ENCODE results near the gene ANKZF1.
"Not testable (repeated sequence)": the region's sequence is repeated elsewhere in the genome, so short reads cannot be mapped to it uniquely, and the experiment has no call there.

The ANKZF1 gene

DNA sequence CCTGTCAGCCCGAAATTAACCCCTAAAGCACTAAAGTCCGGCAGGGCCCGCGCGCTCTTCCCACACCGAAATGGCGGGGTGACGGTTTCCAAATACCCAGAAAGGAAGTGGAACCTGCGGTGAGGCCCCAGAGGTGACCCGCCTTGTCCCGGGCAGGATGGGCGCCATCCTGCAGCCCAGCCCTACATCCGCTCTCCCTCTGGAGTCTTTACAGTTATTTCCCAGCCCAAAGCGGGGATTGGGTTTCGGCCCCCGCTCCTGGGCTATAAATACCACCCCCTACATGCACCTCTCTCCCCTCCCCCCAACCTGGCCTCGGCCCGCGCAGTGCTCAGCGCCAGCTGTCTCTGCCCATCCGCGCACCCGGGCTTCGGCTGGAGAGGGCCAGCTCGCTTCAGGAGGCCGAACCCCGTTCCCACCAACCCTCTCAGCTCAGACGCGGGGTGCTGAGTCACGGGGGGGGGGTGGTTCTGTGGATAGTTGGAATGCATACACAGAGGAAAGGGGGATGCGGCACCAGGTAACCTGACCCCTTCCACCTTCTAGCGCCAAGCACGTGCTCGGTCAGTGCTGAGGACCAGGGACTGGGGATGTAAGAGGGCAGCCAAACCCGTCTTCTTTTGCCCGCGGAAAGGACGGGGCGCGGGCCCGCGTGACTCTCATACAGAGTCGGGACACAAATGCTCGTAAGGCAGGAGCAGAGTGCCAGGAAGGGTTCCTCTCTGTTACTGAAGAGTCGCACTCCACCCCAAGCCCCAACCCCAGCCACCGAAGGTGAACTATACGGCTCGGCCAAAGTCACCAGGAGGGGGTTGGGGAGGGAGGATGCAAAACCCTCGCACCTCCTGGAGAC is 23.5 kb downstream of the ANKZF1 start, which contains the start of gene TUBA4B:
TUBA4B (plus strand) TSS at position 344 of the 853 bp plus-strand sequence; CDS start at position 509, 165 bp downstream.
- DNase-seq (ENCODE audit: low read depth in 2 of 2, low spot score in 1 of 2), result peak in 1 of 2 donors; percentile 12

DNA sequence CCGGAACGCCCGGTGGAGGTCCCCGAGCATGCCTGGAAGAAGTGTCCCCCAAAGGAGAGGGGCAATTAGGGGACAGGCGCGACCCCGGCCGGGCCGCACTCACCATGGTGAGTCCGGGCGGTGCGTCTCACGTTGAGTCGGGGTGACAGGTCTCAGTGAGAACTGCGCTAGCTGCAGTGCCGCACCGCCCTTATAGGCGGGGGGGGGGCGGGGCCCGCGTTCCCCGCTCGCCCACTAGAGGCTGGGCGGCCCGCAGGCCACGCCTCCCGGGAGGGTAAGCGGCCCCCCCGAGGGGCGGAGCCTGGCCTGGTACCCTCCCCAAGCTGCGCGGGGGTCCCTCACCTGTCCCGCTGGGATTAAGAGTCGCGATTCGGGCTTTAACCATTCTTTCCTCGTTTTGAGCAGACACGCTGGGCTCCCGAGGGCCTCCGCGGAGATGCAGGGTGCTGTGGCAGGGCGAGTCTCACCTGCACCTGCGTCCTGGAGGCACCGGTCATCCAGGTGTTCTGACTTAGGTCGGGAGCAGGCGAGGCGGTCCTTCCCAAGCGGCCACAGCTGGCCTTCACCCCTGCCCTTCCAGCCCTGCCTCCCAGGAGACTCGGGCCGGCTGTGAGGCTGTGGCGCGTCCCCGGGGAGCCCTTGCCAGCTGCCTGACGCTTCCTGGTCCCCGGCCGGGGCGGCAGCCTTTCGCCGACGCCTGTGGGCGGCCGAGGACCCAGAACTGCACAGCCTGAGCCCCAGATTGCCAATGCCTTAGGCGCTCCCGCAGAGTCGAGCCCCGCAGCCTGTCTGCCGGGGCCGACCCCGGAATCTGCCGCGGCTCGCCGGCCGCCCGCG is 24.4 kb downstream of the ANKZF1 start, which contains the start of gene TUBA4A:
TUBA4A (minus strand) TSS at position 166 of the 837 bp plus-strand sequence; CDS start at position 106, 60 bp downstream.
- DNase-seq (ENCODE audit: low read depth in 2 of 2, low spot score in 1 of 2), result peak; percentile 76 to 87

DNA sequence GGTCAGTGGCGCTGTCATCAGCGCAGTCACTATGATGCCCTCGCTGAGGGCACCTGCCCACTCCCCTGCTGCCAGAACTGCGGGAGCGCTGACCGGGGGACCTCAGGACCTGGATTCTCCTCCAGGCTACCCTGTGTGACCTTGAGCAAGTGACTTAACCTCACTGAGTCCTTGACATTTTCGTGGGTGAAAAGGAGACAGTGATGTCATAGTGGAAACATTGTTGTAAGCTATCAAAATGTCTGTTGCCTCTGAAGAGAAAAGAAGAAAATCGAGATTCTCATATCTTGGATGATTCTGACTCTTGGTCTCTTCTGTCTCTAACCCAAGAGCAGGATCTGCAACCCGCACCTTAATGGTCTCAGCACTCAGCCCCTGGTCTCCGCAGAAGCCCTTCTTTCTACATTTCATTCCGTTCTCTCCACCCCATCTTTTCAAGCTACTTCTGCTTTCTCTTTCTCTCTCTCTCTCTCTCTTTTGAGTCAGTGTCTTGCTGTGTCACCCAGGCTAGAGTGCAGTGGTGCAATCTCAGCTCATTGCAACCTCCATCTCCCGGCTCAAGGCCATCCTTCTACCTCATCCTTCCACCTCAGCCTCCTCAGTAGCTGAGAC is 25.1 kb downstream of the ANKZF1 start:
- DNase-seq (ENCODE audit: low read depth in 2 of 2, low spot score in 1 of 2), result no peak

DNA sequence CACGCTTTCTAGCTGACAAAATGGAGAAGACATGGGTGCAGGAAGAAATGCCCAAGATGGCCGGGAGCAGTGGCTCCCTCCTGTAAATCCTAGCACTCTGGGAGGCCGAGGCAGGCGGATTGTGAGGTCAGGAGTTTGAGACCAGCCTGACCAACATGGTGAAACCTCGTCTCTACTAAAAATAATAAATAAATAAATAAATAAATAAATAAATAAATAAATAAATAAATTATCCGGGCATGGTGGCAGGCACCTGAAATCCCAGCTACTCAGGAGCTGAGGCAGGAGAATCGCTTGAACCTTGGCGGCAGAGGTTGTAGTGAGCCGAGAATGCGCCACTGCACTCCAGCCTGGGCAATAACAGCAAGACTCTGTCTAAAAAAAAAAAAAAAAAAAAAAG is 29.3 kb downstream of the ANKZF1 start:
- not testable (repeated sequence) for DNase-seq (ENCODE audit: low read depth in 2 of 2, low spot score in 1 of 2)

DNA sequence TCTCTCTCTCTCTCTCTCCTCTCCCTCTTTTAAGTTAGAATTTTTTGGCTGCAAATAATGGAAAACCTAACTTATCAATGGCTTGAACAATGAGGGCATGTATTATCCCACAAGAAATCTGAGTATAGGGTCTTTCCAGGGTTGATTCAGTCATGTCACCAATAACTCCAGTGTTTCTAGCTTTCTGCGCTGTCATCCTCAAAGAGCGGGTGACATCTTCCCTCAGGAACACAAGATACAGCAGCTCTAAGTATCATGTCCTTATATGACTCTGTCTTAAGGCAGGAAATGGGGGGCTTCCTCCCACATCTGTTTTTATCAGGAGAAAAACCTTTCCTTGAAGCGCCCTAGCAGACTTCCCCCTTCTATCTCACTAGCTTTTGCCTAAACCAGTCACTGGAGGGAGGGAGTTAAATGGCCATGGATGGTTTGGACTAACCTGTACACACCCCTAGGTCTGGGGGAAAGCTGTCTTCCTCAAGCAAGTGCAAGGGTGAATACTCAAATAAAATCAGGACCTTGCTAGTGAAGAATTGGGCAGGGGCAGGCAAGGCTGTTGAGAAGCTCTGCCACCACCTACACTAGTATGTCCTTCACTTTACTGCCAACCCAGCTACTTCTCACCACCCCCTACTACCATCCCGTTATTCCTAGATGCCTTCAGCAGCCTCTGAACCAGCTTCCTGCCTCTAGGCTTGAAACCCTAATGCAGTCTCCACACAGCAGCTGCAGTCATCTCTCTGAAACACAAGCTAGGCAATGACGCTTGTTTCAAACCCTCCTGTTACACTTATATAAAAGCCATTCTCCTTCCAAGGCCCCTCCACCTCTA is 31.6 kb downstream of the ANKZF1 start:
- no peak for DNase-seq (ENCODE audit: low read depth in 2 of 2, low spot score in 1 of 2)

DNA sequence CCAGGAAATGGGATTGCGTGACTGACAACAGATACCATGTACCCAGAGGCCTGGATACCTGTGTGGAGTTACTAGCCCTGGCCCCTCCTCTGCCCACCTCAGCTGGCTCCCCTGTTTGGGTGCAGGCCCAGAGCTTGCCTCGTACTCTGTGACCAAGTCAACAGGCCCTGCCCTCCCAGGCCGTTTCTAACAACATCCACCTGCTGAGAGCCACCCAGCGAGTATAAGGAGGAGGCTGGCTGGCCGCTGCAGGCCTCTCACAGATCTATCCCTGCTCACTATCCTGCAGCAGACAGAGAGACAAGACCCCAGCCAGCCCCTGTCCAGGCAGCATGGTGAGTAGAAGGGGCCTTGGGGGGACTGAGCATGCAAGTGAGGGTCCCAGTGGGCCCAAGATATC is 36.6 kb downstream of the ANKZF1 start:
- DNase-seq (ENCODE audit: low read depth in 2 of 2, low spot score in 1 of 2), result no peak

DNA sequence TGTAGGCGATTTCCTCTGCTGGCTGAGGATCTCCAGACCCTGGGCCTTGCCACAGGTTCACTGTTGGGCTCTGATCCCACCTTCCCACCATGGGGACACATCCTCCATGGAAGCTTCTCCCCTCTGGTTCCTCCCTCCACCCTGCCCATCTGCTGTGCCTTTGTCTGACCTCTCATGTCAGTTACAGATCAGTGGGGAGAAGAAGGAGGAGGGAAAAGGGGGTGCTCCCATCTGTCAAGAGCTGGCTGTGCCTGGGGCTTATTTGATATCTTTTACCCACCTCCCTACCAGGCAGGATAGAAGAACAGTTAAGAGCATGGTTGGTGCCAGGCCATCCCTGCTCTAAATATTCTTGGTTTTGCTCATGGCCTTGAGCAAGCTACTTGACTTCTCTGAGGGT is 37.3 kb downstream of the ANKZF1 start:
- DNase-seq (ENCODE audit: low read depth in 2 of 2, low spot score in 1 of 2), result no peak

DNA sequence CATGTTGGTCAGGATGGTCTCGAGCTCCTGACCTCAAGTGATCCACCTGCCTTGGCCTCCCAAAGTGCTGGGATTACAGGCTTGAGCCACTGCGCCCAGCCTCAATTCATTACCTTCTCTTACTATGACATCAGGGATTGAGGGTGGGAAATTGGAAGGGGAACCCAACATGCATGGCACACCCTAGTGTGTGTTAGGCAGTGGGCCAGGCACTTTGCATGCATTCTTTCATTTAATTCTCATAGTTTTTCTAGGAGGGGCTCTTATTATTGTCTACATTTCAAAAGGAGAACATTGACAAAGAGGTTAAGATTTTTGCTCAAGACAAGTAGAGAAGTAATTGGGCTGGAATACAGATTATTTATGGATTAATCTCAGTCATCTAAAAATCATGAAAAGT is 38.7 kb downstream of the ANKZF1 start:
- DNase-seq (ENCODE audit: low read depth in 2 of 2, low spot score in 1 of 2), result no peak

DNA sequence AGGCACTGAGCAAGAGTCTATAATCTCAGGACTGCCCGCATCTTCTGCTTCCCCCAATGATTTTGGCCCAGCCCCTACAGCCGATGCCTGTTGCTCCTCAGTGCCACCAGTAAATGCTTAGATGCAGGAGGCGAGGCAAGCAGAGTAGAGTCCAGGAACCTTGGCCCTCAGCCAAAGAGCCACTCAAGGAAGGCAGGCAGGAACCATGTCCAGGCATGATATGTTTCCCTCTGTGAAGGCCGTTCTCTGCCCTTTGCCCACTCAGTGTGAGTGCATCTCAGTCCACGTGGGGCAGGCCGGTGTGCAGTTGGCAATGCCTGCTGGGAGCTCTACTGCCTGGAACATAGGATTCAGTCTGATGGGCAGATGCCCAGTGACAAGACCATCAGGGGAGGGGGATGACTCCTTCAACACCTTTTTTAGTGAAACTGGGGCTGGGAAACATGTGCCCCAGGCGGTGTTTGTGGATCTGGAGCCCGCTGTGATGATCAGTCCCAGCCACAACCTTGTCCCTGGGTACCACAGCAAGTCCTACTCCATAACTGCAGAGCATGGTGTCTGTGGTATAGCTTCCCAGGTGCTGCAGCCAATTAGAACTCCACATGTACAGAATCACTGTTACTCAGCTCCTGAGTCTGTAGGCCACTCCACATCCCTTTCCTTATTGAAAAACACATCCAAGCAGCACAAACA is 39.9 kb downstream of the ANKZF1 start:
- DNase-seq (ENCODE audit: low read depth in 2 of 2, low spot score in 1 of 2), result no peak

DNA sequence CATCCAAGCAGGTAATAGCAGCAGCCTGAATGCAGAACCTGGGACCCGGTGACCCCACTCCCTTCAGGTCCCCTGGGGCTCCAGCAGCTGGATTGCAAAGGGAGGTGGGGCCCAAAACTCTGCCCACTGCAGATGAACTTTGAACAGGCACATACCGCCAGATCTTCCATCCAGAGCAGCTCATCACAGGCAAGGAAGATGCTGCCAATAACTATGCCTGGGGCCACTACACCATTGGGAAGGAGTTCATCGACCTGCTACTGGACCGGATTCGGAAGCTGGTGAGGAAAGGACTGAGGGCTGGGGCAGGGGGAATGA is 40.4 kb downstream of the ANKZF1 start:
- no peak for DNase-seq (ENCODE audit: low read depth in 2 of 2, low spot score in 1 of 2)

DNA sequence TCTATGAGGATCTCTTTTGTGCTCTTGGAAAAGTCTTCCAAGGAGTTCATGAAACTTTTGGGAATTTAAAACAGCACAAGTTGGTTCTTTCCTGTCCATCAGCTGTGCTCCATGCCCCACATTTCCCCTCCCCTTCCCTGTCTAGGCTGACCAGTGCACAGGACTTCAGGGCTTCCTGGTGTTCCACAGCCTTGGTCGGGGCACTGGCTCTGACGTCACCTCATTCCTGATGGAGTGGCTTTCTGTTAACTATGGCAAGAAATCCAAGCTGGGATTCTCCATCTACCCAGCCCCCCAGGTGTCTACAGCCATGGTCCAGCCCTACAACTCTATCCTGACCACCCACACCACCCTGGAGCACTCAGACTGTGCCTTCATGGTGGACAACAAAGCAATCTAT is 41.4 kb downstream of the ANKZF1 start:
- no peak for DNase-seq (ENCODE audit: low read depth in 2 of 2, low spot score in 1 of 2)

DNA sequence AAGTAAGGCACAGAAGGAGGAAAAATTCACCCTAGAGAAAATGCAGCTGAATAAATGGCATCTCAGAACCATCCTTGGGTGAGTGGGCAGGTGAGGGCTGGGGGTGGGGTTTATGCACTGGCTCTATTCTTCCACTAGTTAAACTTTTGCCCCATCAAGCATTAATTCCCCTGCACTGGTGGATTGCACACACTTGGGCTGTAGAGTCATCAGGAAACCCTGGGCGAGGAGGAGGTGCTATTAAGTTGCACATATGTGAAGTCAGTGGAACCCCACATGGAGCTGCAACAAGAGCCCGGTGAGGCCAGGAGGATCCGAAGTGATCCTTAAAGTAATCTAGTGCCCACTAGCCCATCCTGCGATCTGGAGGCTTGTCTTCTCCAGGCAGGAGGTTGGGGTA is 42.8 kb downstream of the ANKZF1 start:
- no peak for DNase-seq (ENCODE audit: low read depth in 2 of 2, low spot score in 1 of 2)

DNA sequence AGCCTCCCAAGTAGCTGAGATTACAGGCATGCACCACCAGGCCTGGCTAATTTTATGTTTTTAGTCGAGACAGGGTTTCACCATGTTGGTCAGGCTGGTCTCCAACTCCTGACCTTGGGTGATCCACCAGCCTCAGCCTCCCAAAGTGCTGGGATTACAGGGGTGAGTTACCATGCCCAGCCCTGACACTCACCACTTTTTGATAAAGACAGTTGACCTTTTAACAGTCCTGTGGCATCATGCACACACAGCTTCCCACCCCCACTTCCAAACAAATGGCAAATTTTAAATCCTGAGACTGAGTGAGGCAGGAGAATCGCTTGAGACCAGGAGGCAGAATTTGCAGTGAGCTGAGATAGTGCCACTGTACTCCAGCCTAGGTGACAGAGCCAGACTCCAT is 43.4 kb downstream of the ANKZF1 start:
- no peak for DNase-seq (ENCODE audit: low read depth in 2 of 2, low spot score in 1 of 2)

DNA sequence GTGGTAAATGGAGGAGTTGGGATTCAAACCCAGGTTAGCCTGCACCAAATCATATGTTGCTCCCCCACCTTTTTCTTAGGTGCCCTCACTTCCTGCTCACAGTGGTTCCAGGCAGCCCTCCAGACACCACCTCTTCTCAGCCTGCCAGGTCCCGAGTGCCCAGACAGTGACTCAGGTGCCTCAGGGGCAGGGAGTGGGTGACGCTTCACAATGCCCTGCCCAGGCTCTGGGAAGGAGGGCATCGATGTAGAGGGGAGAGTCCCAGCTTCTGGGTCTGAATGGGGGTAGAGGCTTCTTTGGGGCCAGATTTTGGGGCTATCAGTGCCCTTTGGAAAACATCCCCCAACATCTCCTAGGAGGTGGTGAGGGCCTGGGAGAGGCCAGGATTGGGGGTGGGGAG is 44.3 kb downstream of the ANKZF1 start:
- no peak for DNase-seq (ENCODE audit: low read depth in 2 of 2, low spot score in 1 of 2)

DNA sequence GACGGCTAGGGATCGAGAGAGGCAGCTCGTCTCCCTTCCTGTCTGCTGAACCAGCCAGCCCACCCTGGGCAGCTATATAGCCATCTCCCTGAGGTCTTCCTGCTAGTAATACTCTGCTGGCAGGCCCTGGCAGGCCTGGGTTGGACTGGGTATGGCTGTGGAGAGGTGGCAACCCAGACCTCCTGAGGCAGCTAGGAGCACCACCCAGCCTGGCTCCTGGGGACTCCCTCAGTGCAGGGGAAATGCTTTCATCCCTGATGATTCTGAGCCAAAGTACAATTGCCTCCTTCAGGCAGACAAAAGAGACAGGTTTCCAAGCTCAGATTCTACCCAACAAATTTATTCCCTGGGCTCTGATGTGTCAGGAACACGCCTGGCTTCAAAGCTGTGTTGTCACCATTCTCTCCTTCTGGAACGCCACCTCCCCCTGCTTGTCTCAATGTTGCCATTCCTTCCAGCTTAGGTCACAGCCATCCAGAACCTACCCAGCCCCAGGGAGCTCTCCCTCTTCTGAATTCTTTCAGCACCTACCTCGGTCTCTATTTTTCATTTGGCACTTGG is 44.8 kb downstream of the ANKZF1 start:
- no peak for DNase-seq (ENCODE audit: low read depth in 2 of 2, low spot score in 1 of 2)

DNA sequence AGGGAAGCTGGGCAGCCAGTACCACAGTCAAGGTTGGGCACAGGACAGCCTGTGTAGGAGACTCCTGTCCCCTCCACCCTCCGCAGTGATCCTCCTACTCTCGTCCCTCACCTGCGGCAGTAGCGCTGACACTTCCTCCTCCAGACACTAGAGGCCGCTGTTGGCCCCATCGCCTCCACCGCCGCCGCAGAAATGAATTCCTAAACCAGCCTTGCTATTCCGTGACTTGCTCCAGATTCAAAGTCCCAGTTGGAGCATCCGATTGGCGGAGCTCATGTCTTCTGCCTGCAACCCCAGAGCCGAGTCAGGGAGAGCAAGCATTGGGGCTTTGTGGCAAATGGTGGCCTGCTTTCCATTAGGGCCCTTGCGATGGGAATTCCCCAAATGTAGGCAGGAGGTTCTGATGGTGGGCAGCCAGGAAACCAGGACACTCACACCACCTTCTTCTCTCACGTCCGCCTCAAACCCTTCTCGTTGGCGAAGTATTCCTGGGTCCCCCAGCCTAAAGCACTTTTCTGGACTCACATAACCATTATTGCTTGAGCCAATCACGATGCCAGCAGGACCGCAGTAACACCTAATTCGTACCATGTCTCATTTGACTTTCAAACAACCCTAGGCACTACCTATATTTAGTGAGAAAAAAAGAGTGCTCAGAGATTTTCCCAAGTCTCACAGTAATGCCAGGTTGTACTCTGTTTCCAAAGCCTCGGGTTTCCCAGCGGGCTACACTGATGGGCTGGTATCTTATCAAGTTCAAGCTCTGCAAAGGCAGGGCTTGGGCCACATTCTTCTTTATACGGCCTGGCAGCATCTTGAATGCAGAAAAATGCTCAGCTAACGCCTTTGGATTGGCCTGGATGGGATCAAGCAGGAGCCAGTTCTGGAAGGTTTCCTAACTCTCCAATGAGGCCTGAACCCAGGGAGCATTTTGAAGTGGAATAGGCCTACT is 48.4 kb downstream of the ANKZF1 start:
- DNase-seq (ENCODE audit: low read depth in 2 of 2, low spot score in 1 of 2), result peak; percentile 43 to 59

DNA sequence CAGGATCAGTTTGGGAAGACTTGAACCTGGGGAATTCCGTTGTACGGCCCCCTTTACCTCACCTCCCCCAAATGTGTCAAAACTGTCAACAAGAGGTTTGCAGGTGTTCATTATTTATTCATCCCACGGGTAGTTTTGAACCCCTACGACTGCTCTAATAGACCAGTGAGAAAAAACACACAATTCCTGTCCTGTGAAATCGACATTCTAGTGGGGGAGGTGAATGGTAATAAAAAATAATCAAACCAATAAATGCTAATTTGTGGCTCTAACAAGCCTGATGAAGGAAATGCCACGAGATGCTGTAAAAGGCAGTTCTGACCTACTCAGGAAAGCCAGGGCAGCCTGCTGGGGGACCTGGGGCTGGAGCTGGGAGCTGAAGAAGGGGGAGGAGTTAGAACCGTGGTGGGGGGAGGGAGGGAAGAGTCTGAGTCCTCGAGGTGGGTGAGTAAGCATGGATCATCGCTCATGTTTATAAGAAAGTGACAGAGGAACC is 49.1 kb downstream of the ANKZF1 start:
- no peak for DNase-seq (ENCODE audit: low read depth in 2 of 2, low spot score in 1 of 2)

DNA sequence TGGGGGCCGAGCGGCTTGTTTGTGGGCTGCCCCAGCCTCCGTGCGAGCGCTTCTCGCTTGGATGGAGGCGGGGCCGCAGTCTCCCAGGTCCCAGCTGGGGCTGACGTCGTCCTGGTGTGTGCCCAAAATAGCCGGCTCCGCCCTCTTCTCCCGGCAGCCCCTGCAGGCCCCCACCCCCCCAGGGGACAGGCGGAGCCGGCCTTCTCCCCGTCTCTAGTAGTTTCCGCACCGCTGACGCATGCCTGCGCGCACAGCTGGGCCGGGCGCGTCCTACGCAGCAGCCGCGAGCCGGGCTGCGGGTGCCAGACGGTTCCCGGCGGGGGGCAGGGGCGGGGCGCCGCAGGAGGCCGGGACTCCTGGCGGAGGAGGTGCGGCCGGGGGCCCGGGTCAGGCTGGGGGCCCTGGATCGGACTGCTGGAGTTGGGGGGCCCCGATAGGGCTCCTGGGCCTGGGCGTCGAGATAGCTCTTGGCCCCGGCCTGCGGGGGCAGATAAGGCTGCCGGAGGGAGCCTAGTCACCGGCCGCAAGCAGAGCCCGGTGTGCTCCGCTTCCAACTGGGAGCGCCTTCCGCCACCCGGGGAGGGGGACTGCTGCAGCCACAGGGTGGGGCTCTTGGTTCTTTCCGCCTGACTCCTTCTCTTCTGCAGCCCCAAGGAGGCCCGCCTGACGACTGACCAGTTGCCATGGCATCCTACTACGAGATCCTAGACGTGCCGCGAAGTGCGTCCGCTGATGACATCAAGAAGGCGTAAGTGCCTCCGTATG is 49.7 kb downstream of the ANKZF1 start, which contains the start of gene DNAJB2:
DNAJB2 (plus strand) TSS at position 216 of the 765 bp plus-strand sequence; CDS start at position 684, 468 bp downstream.
- peak; percentile 94 to 97 for DNase-seq (ENCODE audit: low read depth in 2 of 2, low spot score in 1 of 2)
